Measurements from ENCODE around the gene COA3. TPM values are rescaled to one million over a fixed set of nuclear protein-coding genes. Genes with fewer than 3 reads are reported as not detected.

The COA3 gene
- total RNA-seq, 1 experiment from 2014 or later: 48.8 TPM

DNA sequence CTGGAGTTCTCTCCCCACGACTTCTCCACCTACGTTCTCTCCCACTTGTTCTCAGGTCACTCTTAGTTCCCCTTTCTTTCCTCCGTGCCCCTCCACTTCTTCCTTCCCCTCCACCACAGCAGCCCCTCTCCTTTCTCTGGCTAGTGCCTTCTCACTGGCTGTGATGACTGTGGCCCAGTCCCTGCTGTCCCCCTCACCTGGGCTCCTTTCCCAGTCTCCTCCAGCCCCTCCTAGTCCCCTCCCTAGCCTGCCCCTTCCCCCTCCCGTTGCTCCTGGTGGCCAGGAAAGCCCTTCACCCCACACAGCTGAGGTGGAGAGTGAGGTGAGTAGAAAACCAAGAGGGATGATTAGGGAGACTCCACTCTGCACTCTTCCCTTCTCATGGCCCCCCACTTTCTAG, 3.4 kb downstream of the COA3 start:
- Histone ChIP-seq H3K4me3 (ENCODE audit: low read depth in 2 of 2, low read length in 2 of 2) (no peak overlapping the region), H3K9me3 (ENCODE audit: control insufficient read depth, insufficient read depth, low read depth, low read length) (no peaks in the 10 kb centered on the region), H3K27me3 (ENCODE audit: control insufficient read depth, insufficient read depth, low read length) (no peaks in the 10 kb centered on the region), H3K27ac (ENCODE audit: low read length) (no peak overlapping the region), H3K36me3 (ENCODE audit: control insufficient read depth, insufficient read depth, low read length) (no peaks in the 10 kb centered on the region), H3K4me1 (ENCODE audit: control insufficient read depth, insufficient read depth, low read length) (peaks cover 6% of the 10 kb centered on the region)
- no TSS peak for BruUV-seq (replicated peaks)
- ATAC-seq (no peak), DNase-seq (ENCODE audit: low read depth, low spot score) (no peak)
- ChIA-PET POLR2A (no interaction called here), CTCF (no interaction called here)
- TF ChIP-seq REST (IDR thresholded peaks at IDR 0.05; ENCODE audit: insufficient read depth in 1 of 2, low read depth in 2 of 2, low read length in 1 of 2) (no peak), SIN3A (IDR thresholded peaks at IDR 0.05; ENCODE audit: borderline replicate concordance, insufficient read depth, low read depth, low read length) (no peak), TCF7L2 (IDR thresholded peaks at IDR 0.05; ENCODE audit: low read depth, low read length) (no peak), POLR2AphosphoS5 (IDR thresholded peaks at IDR 0.05; ENCODE audit: low read depth, low read length) (no peak)
- TF ChIP-seq, protein P1, sequence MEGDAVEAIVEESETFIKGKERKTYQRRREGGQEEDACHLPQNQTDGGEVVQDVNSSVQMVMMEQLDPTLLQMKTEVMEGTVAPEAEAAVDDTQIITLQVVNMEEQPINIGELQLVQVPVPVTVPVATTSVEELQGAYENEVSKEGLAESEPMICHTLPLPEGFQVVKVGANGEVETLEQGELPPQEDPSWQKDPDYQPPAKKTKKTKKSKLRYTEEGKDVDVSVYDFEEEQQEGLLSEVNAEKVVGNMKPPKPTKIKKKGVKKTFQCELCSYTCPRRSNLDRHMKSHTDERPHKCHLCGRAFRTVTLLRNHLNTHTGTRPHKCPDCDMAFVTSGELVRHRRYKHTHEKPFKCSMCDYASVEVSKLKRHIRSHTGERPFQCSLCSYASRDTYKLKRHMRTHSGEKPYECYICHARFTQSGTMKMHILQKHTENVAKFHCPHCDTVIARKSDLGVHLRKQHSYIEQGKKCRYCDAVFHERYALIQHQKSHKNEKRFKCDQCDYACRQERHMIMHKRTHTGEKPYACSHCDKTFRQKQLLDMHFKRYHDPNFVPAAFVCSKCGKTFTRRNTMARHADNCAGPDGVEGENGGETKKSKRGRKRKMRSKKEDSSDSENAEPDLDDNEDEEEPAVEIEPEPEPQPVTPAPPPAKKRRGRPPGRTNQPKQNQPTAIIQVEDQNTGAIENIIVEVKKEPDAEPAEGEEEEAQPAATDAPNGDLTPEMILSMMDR (IDR thresholded peaks at IDR 0.05): no peak
- intact Hi-C loops (cut with micrococcal nuclease; ENCODE audit: unreplicated experiment) (no loop called here), in situ Hi-C loops (cut with HindIII; ENCODE audit: low pct_unique_long_range_greater_than_20kb, low sequenced_read_pairs) (no loop called here)

- no peak for ATAC-seq
- TF ChIP-seq REST (IDR thresholded peaks at IDR 0.05; ENCODE audit: insufficient read depth in 1 of 2, low read depth in 2 of 2, low read length in 1 of 2) (no peak), TCF7L2 (IDR thresholded peaks at IDR 0.05; ENCODE audit: low read depth, low read length) (no peak), POLR2AphosphoS5 (IDR thresholded peaks at IDR 0.05; ENCODE audit: low read depth, low read length) (no peak), SIN3A (IDR thresholded peaks at IDR 0.05; ENCODE audit: borderline replicate concordance, insufficient read depth, low read depth, low read length) (no peak)
- TF ChIP-seq, protein P1 (IDR thresholded peaks at IDR 0.05): no peak
These were observed 6.0 kb downstream of the COA3 start for GRCh38 chr17:42792545-42792944.

More at GRCh38 chr17:42792545-42792944, 6.0 kb downstream of the COA3 start:
- H3K9me3 ChIP-seq (ENCODE audit: control insufficient read depth, insufficient read depth, low read depth, low read length): no peaks in the 10 kb centered on the region
- no peak for DNase-seq (ENCODE audit: low read depth, low spot score)
- BruUV-seq (replicated peaks): no TSS peak
- POLR2A ChIA-PET: no interaction called here
- no peaks in the 10 kb centered on the region for H3K36me3 ChIP-seq (ENCODE audit: control insufficient read depth, insufficient read depth, low read length)
- in situ Hi-C loops (cut with HindIII; ENCODE audit: low pct_unique_long_range_greater_than_20kb, low sequenced_read_pairs) (no loop called here), intact Hi-C loops (cut with micrococcal nuclease; ENCODE audit: unreplicated experiment) (no loop called here)
- H3K27ac ChIP-seq (ENCODE audit: low read length): no peak overlapping the region
- no peaks in the 10 kb centered on the region for H3K27me3 ChIP-seq (ENCODE audit: control insufficient read depth, insufficient read depth, low read length)
- CTCF ChIA-PET: no interaction called here
- peaks cover 4% of the 10 kb centered on the region for H3K4me1 ChIP-seq (ENCODE audit: control insufficient read depth, insufficient read depth, low read length)
- H3K4me3 ChIP-seq (ENCODE audit: low read depth in 2 of 2, low read length in 2 of 2): no peak overlapping the region

Data from Panc1 (cell line).